ENCODE results near the gene TMC1. TPM values are rescaled to one million over a fixed set of nuclear protein-coding genes. Genes with fewer than 3 reads are reported as not detected.
A peak's percentile ranks its signal among the peaks of the same experiment; 100 is the strongest.

TMC1 gene
- polyA plus RNA-seq, 10 donors = 0.37 to 2.3 (median 0.79) TPM

DNA sequence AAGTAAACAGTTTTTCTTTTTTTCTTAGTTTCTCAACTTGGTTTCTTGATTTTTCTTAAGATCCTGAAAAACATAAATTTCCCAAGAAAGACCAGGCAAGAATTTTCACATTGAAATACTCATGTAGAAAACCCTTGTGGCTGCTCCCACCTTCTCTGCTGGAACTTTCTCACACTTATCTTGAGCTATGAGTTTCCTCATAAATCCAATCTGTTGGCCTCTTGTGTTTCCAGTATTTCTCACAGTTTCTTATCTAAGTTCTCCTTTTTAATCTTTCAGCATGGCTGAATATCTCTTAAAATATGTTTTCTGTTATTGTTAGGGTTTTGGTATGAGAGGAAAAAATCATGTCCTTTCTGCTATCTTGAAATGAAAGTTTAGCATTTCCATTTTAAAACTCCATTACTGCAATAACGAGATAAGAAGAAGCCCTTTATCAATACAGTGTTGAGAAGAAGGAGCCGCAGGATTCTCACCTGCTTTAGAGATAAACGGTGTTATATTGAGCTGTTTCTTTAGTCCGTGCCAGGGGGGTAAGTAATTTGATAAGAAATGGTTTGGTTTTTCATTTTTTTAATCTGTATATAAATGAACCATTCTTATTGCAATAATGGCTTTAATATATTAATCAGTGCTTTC is 342.2 kb downstream of the TMC1 start:
- DNase-seq = no peak

DNA sequence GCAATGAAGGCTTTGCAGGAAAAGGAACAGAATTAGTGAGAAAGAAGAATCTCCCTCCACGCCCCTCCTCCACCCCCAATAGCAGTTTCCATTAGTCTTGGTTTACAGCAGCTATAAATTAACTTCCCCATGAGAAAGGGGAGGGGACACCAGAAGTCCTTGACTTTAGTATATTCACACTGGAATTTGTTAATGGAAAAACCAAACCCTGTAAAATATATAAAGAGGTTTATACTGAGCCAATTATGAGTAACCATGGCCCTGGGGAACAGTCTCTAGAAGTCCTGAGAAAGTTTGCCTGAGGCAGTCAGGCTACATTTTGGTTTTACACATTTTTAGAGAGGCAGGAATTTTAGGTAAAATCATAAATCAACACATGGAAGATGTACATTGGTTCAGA is 342.9 kb downstream of the TMC1 start:
- DNase-seq = peak in 1 of 3 donors; percentile 31

DNA sequence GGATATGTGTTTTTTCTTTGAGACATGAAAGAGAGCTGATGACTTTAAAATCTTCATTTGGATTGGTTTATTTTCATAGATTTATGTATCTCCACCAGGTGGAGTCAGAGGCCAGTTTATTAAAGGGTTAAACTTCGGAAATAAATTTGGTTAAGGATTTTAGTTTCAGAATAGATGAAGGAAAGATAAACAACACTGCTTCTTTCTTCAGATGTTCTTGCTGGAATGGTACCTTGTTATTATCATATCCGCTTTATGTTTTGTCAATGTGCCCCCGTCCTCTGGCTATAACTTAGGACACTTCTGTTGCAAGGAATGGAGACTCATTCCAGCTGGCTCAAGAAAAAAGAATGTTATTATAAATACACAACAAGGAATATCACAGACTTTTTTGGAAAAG is 350.3 kb downstream of the TMC1 start:
- DNase-seq = peak in 1 of 3 donors; percentile 64

DNA sequence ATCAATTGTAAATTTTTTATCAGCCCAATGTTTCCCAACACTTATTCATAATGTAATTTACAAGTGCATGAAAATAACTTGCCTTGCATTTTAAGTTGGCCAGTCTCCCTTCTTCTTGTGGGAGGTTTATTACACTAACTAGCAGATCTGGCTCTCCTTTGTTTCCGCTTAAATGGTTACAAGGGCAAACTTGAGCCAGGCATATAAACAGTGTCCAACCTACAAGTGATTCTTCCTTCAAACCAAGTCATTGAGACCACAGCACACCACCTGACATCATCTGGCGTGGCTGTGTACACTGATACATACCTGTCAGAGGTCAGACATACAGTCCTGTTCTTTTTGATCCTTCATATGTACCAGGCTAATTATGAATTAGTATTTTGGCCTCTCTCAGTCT is 351.3 kb downstream of the TMC1 start:
- DNase-seq = no peak

DNA sequence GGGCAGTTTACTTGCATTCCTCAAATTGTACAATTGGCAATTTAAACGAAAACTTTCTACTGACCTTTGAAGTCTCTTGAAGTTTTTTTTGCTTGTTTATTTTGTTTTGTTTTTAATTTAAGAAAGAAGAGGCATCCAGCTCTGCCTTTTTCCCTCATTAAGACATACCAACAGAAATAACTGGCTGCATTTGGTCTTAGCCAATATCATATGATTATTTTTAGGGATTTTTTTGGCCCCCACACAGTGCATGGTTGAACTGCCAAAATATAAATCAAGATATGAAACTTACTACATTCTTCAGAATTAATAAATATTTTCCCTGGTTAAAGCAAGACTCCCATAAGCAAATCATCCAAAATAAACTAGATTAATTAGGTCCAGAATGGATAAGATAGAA is 352.0 kb downstream of the TMC1 start:
- DNase-seq = no peak

DNA sequence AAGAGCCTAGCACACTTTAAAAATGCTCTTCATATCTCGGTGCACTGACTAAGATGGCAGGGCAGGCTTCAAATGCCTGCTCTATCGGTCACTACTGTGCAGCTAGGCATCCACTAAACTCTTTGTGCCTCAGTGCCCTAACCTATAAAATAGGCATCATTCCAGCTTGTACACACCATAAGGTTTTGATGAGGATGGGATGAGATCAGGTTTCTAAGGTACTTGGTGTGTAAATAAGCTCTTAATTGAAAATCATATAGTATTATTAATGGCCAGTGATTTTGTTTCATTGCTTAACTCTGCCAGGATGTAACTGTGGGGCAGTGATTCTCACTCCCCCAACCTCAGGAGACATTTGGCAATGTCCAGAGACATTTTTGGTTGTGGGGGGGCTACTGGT is 352.9 kb downstream of the TMC1 start:
- no peak for DNase-seq

DNA sequence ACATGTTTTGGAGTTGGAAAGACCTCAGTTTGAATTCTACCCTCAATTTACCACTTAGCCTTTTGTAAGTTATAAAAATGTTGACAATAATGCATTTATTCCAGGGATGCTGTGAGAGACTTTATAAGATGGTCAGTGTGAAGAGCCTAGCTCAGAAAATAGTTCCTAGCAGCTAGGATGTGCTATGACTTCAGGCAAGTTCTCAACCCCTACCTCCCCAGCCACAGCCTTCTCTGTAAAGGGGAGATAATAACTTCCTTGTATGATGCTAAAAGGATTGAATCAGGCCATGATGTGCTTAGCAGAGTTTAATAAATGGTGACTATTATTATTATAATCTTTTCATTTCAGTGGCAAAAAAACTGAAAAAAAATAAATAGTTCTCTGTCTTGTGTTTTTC is 353.8 kb downstream of the TMC1 start:
- DNase-seq = no peak

DNA sequence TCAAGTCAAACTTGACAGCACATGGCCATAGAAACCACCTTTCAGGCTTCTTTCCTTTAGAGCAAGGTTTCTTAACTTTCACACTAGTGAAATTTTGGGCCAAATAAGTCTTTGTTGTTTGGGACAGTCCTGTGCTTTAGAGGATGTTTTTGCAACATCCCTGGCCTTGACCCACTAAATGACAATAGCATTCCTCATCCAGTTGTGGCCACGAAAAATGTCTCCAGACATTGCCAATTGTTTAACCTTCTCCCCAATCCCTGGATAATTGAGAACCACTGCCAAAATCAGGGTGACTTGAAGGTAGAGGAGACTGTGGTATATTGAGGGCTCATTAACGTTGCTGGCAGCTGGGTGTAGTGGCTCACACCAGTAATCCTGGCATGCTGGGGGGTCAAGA is 359.4 kb downstream of the TMC1 start:
- no peak for DNase-seq

DNA sequence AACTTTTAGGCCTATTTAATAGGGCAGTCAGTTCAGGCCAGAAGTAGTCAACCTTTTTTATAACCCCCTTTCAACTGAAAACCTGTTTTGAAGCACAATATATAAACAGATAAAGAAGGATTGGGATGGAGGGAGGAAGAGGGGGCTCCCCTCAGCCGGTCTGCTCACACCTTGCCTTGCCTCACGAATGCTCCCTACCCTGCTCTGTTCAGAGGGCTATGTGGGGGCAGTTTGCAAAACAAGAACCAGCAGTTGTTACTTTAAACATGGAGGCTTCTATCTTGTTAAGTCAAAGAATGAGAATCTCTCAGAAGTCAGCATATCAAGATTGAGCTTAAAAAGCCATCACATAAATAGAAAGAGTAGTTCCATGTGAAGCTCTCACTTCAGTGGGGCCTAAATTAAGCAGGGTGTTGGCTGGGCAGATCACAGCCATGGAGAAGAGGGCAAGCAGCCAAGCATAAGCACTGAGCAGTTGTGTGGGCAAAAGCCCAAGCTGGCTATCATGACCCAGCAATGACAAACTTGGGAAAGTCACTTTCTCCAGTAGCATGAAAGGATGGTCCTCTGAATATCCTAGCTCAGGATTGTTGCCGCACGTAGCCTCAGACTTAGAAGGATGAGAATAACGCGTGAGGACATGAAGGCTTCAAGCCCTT is 360.8 kb downstream of the TMC1 start:
- DNase-seq = peak; percentile 50 to 63 (median 51)

DNA sequence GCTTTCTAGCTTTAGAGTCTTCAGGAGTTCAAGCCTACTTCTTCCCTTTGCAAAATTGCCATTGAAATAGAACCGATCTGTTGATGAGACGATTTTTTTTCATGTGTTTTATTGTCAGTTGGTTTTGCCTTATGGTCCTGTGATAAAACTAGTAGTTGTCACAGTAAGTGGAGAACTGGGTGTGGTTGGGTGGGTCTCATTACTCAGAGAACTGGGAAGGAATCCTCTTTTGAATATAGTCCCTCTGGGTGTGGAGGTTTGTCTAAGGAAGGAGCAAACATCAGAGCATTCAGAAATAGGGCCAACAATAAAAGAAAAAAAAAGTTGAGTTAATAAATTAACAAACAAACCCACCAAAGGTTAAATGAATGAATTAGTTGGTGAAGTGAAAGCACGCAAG is 362.5 kb downstream of the TMC1 start:
- no peak for DNase-seq

DNA sequence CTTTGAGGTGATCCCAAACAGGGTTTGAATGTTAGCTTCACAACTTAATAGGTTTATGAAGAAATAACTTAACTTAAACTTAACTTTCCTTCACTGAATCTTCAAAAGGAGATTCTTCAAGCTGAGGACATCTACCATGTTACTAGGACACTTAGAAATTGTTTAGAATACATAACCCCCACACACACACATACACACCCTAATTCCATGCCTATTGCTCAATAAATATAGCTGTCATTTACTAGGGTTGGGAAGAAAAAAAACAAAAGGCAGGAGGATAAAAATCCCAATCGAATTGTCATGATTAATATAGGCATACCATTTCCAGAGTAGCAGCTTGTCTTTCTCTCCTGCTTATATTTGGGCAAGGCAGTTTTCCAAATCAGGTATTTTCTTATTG is 363.1 kb downstream of the TMC1 start:
- DNase-seq = no peak

Other genes starting within 250 kb of the TMC1 start
- gene ZFAND5, start 156.4 kb upstream of the TMC1 start, polyA plus RNA-seq (ENCODE audit: insufficient read length in 10 of 10) = 100 to 1,000 TPM; 123 to 168 (median 148) TPM